K562 (cell line): ENCODE measurements around the gene HOXB3. TPM values are rescaled to one million over a fixed set of nuclear protein-coding genes. Genes with fewer than 3 reads are reported as not detected.

ENCODE experiments used
- ARID3A ChIP-seq: IDR thresholded peaks from 2 replicates; pipeline ENCODE4 v1.6.1; 2012; ENCODE audit warnings: low read depth, low read length, improper control_type of control experiment, borderline replicate concordance
- CHD4 ChIP-seq: fragments of 200-600 bp; sonication (generic); IDR thresholded peaks from 3 replicates; pipeline ENCODE4 v1.6.1; 2012; ENCODE audit warnings: low read depth, mild to moderate bottlenecking, mixed read lengths, low read length, inconsistent platforms; ENCODE audit not compliant: insufficient read depth, insufficient replicate concordance, poor library complexity, severe bottlenecking
- EHMT2 ChIP-seq: fragments of 450-650 bp; IDR thresholded peaks from 2 replicates; pipeline ENCODE4 v1.6.1; 2018; ENCODE audit warnings: antibody characterized with exemption
- FOSL1 ChIP-seq: fragments of 200-800 bp; sonication (Bioruptor generic); conservative IDR thresholded peaks from 2 replicates; pipeline ENCODE4 v1.6.1; 2016; ENCODE audit warnings: missing genetic modification characterization, missing compliant biosample characterization
- GABPB1 ChIP-seq: sonication (generic); formaldehyde crosslinking; IDR thresholded peaks from 2 replicates; pipeline ENCODE4 v1.8.0; 2022; ENCODE audit warnings: mild to moderate bottlenecking, missing genetic modification reagents
- ILK ChIP-seq: fragments of 450-650 bp; IDR thresholded peaks from 2 replicates; pipeline ENCODE4 v1.6.1; 2016; ENCODE audit warnings: missing genetic modification characterization, low read depth, mild to moderate bottlenecking, missing compliant biosample characterization, moderate library complexity, borderline replicate concordance
- LARP7 ChIP-seq: fragments of 450-650 bp; IDR thresholded peaks from 2 replicates; pipeline ENCODE4 v1.6.1; 2016
- MTF1 ChIP-seq: fragments of 250-450 bp; sonication (Bioruptor Pico); IDR thresholded peaks from 2 replicates; pipeline ENCODE4 v1.9.0; 2021; ENCODE audit warnings: moderate library complexity, mild to moderate bottlenecking, inconsistent platforms, borderline replicate concordance
- NR0B1 ChIP-seq: fragments of 450-650 bp; IDR thresholded peaks from one replicate; pipeline ENCODE4 v1.6.1; 2018; ENCODE audit warnings: mild to moderate bottlenecking, moderate library complexity; ENCODE audit not compliant: partially characterized antibody
- RBFOX2 ChIP-seq: fragments of 200-400 bp; formaldehyde crosslinking; IDR thresholded peaks from 2 replicates; pipeline ENCODE4 v1.6.1; 2017; ENCODE audit warnings: low read depth, mild to moderate bottlenecking, low read length, moderate library complexity
- SP2 ChIP-seq: IDR thresholded peaks from 2 replicates; pipeline ENCODE4 v1.6.1; 2011; ENCODE audit warnings: mild to moderate bottlenecking, low read depth, low read length, moderate library complexity; ENCODE audit not compliant: poor library complexity, severe bottlenecking; ENCODE audit errors: extremely low read depth
- TBP ChIP-seq: optimal IDR thresholded peaks from 2 replicates; pipeline ENCODE3; 2011; ENCODE audit warnings: low read depth, low read length, improper control_type of control experiment
- THAP7 ChIP-seq: fragments of 250-450 bp; sonication (Bioruptor Pico); IDR thresholded peaks from 2 replicates; pipeline ENCODE4 v1.5.0; 2021
- ZBTB7A ChIP-seq: IDR thresholded peaks from 2 replicates; pipeline ENCODE4 v1.6.1; 2011; ENCODE audit warnings: low read depth, mild to moderate bottlenecking, low read length, moderate library complexity, borderline replicate concordance; ENCODE audit not compliant: control insufficient read depth
- ZFP36 ChIP-seq: fragments of 150-350 bp; IDR thresholded peaks from 2 replicates; pipeline ENCODE4 v1.6.1; 2018; ENCODE audit warnings: low read length, low read depth; ENCODE audit not compliant: partially characterized antibody
- ZNF12 ChIP-seq: sonication (generic); formaldehyde crosslinking; IDR thresholded peaks from 2 replicates; pipeline ENCODE4 v1.4.0; 2020; ENCODE audit warnings: mild to moderate bottlenecking, missing genetic modification reagents
- ZNF217 ChIP-seq: sonication (generic); formaldehyde crosslinking; IDR thresholded peaks from 2 replicates; pipeline ENCODE4 v1.8.0; 2022; ENCODE audit warnings: mild to moderate bottlenecking, missing genetic modification reagents
- ZNF76 ChIP-seq: fragments of 250-450 bp; sonication (Bioruptor Pico); IDR thresholded peaks from 2 replicates; pipeline ENCODE4 v1.4.0; 2020; ENCODE audit warnings: mild to moderate bottlenecking, moderate library complexity, borderline replicate concordance
- ZNF830 ChIP-seq: fragments of 250-450 bp; sonication (Bioruptor Pico); IDR thresholded peaks from 2 replicates; pipeline ENCODE4 v1.5.0; 2021; ENCODE audit warnings: mild to moderate bottlenecking
- polyA plus RNA-seq, 8 experiments: library from polyadenylated mRNA; depleted of rRNA in 4 of 8; stranded (reverse) in 5 of 8; unstranded in 3 of 8; fragments of >200 nt; fragmentation: Nextera tagmentation in 2 of 8; fragmentation: Illumina TruSeq in 1 of 8; extraction: Ambion mirVana in 2 of 8; extraction: Trizol in 1 of 8; gene quantifications; 2 replicates each; pipeline versions ENCODE4 v1.2.1 to v1.2.3, GENCODE V29; 2011 to 2014; ENCODE audit warnings: inconsistent platforms in 1 of 8, missing spikeins in 1 of 8
- total RNA-seq, 7 experiments: library from RNA; depleted of rRNA in 6 of 7; stranded (reverse); fragments of >200 nt in 6 of 7; fragmentation: Illumina TruSeq in 2 of 7; extraction: Trizol in 2 of 7; gene quantifications; 2 replicates each; pipeline versions ENCODE4 v1.2.1 to v1.2.3, GENCODE V29; 2011 to 2021; ENCODE audit warnings: low replicate concordance in 1 of 7

HOXB3 gene
- total and polyA plus RNA-seq, 9 of the 15 experiments (the other 6 are each of a cell fraction or from before 2014, with no cell fraction given) = 2.4 to 41.3 (median 20.2) TPM

GRCh38 chr17:48578616-48579470 lies 11.2 kb downstream of the HOXB3 start (continued):
- TF ChIP-seq ZNF830 (CRISPR knock-in tag) (no peak), ZNF217 (no peak), NR0B1 (no peak), ZFP36 (no peak), EHMT2 (no peak), CHD4 (no peak), ILK (tag) (no peak), MTF1 (no peak), FOSL1 (tag) (no peak), ZNF12 (CRISPR knock-in tag) (no peak), ZNF76 (CRISPR knock-in tag) (no peak), RBFOX2 (peak; percentile 71), THAP7 (no peak), LARP7 (no peak), TBP (peak; percentile 32), ARID3A (no peak), ZBTB7A (peak; percentile 82; the same call in 1 of the 2 replicates), SP2 (no peak), GABPB1 (CRISPR knock-in tag) (peak; percentile 41; the same call in 1 of the 2 replicates)
